NCI-H2196 treated with DMSO at 0.1 percent for 48 hours (cell line): ENCODE measurements around the gene PTGIS.

Source experiments
- DNase-seq: peaks from one replicate; lab custom pipeline; 2025; ENCODE audit not compliant: unreplicated experiment; lab: John Stamatoyannopoulos, UW

The PTGIS gene

DNA sequence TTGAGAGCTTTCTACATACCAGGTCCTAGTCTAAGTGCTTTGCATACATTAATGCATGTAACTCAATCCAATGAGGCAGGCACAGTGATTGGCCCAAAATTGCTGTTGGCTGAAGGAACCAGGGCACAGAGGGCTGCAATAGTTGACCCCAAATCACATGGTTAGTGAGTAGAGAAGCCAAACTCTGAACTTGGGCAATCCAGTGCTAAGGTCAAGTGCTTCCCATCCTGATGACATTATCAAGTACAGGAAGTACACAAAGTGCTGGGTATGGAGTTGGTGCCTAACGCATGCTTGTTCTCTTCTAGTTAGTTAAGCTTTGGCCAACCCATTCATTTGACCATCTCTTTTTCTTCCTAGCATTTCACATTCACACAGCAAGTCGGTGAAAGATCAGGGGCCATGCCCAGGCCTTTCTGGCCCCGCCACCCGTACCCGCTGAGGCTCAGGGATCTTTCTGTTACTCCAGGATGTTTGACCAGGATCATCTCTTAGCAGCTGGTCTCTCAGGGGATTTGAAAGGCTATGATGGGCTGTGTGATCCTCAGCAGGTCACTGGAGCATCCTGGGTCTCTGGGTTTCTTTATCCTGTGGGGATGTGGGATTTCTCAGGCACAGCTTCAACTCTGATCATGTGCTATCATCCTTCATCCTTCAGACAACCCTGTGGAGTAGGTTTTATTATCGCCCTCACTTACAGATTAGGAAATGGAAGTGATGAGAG lies 92.5 kb downstream of the PTGIS start:
- no peak for DNase-seq

DNA sequence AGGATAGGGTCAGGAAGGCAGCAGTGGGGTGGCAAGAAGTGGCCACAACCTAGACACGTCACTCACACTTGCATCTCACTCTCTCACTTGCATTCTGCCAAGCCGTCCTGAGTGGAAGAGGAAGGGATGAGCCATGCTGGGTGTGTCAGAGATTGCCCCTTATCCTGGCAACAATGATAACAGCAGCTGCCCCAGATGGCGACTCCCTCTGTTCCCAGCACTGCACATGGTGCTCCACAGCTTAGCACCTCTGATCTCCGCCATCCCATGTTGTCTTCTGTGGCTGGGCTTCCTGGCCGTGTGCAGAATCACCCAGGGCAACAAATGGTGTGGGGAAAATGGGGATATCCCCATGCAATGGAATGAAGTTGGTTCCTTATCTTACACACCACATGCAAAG lies 96.5 kb downstream of the PTGIS start:
- no peak for DNase-seq

DNA sequence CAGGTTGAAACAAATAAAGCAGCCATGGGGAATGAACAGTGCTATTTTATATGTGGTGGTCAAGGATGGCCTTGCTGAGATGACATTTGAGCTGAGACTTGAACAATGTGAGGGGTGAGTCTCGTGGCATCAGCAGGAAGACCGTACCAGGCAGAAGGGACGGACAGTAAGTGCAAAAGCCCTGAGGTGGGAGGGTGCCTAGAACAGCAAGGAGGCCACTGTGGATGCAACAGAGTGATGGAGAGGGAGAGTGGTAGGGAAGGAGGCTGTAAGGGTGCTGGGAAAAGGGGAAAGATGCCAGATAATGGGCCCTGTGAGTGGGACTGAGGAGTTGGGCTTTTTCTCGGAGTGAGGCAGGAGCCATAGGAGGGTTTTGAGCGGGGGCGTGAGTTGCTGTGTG lies 97.0 kb downstream of the PTGIS start:
- no peak for DNase-seq

DNA sequence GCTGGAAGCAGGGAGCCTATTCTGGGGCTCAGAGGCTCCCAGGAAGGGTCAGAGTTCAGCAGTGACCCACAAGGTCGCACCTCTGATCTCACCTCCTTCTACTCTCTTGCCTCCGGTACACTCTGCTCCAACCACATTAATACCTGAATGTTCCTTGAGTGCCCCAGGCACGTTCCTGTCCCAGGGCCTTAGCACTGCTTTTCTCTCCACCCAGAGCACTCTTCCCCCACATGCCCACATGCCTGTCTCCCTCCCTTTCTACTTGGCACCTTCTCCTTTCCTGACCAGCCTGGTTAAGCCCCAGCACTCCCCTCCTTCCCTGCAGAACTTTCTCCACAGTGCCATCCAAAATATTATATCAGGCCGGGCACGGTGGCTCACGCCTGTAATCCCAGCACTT lies 98.9 kb downstream of the PTGIS start:
- no peak for DNase-seq

DNA sequence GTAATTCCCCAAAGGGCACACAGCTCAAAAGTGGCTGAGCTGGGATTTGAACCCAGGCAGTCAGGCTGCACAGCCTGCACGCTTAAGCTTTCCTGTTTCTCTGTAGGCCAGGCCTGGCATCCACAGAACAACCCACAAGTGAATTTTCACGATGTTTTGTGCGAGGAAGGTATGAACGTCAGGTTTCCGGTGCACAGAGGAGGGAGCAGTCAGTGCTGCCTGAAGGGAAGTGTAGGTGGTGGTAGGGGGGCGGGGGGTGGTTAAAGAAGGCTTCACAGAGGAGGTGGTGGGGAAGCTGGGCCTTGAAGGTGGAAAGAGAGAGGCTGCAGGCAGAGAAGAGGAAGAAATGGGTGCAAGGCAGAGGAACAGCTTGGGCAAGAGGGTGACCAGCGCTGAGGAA lies 99.5 kb downstream of the PTGIS start:
- DNase-seq, result no peak

DNA sequence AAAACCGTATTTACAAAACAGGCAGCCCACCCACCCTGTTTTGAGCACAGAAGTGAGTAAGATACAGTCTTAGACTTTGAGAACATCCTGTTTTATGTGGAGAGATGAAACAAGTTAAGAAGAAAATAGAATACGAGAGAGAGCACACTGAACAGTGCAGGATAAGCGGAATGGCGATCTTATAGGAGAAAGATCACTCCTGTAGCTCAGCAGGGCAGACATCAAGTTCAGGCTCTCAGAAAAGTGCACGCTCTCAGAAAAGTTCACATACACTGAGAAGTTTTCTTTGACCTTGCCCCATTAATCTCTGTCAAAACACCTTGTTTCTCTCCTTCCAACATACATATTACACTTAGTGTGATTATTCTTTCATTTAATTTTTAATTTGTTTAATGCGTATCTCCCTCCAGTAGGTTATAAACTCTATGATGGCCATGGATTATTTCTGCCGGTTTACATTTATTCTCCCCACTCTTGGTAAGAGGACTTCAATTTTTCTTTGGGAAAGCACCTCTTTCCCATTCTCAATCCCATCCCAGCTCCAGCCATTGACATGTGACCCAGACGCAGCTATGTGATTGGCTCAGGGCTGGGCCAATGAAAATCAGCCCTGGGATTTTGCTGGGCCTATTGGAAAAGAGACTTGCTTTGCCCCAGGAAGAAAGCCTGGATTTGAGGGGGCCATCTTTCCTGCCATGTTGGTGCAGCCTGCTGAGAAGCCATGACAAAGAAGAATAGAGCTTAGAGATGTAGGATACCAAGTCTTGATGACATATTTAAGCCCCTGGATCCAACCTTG lies 101.6 kb downstream of the PTGIS start:
- no peak for DNase-seq

DNA sequence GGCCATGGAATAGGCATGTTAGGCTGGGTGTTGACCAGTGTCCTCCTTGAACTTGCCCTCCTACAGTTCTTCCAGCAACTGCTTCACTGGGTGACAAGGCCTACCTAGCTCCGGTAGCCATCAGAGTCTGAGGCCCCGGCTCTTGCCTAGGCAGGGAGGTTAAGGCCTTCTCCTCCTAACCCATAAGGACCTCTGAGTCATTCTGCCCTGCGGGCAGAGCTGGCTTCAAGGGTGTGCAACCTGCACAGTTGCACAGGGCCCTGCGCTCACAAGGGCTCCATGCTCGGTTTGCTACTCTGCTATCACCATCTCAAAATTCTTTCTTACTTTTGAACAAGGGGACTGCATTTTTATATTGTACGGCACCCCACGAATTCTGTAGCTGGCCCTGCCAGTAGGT lies 103.4 kb downstream of the PTGIS start:
- no peak for DNase-seq

DNA sequence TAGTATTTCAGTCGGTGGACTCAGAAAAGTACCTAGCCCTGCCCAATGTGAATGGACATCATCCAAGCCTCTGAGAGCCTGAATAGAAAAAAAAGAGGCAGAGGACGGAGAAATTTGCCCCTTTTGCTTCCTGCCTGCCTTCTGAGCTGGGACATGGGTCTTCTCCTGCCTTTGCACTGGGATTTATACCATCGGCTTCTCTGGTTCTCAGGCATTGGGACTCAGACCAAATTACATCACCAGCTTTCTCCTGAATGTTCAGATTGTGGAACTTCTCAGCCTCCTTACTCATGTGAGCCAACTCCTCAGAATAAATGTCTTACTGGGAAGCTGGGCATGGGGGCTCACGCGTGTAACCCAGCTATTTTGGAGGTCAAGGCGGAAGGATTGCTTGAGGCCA lies 105.3 kb downstream of the PTGIS start:
- DNase-seq, result no peak

DNA sequence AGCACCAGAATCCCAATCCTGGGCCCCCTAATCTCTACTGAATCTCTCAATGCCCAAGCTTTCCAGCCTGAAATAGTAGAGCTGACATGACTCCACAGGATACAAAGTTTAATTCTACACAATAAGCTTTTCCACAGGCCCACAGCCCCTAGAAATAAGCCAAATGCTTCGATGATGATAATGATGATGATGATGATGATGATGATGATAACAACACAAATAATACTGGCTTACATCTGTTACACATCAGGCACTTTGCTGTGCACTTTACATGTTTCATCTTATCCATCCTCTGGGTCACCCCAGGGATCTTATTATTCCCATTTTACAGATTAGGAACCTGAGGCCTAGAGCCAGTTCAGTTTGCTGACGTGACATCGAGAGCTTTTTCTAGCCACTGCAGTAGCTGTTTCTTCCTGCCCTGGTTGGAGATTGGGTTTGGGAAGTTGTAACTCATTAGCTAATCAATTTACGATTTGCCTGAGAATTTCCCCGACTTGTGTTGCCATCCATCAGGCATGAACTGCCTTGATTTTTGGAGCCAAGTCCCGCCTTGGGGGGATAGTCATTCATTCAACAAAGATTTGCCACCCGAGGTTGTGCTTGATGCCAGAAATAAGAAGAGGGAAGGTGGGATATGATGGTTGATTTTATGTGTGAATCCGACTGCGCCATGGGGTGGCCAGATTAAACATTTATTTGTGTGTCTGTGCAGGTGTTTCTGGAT lies 105.9 kb downstream of the PTGIS start:
- no peak for DNase-seq

DNA sequence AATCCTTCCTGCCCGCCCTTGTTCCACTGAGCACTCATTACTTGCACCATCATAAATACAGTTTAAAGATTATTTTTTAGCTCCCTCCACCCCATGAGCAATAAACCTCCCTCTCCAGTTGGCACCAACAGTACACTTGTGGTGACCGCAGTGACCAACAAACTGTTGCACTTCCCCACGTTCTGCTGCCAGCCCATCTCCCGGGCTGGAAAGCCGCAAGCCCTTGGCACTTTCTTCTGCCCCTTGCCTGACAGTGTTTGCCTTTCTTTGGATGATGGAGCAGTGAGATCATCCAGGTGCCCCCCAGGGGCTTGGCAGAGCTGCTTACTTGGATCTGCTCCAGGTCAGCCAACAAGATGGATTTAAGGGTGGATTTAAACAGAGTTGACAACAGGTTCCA lies 107.0 kb downstream of the PTGIS start:
- DNase-seq, result peak; percentile 7

DNA sequence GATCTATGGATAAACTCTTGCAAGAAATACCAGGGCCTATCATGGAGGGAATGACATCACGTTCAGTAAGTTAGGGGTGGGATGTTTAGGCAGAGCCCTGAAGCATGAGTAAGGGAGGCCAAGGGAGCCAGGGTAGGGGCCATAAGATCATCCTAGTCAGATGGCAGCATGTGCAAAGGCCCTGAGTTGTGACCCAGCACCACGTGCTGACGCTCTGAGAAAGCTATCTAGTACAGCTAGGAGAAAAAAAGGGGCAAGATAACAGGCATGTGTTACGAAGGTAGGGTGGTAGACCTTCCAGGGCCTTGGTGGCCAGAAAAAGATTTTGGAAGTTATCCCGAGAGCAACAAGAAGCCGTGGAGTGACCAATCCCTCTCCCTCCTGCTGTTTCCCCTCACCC lies 107.8 kb downstream of the PTGIS start:
- DNase-seq, result no peak

DNA sequence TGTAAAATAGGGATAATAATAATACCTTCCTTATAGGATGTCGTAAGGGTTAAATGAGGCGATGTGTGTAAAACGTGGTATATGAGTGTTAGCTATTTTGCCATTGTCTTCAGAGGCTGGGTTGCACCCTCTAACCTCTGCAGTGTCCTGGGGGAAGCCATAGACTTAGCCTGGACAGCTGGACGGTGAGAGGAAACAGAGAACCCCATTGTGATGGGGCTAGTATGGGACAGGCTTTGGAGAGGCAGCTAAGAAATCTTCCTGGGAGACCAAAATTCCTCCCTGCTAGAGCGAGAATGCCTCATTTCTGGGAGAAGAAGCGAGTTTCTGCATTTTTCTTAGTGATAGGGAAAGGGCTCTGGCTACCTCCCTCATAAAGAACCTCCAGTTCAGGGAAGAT lies 108.3 kb downstream of the PTGIS start:
- no peak for DNase-seq

DNA sequence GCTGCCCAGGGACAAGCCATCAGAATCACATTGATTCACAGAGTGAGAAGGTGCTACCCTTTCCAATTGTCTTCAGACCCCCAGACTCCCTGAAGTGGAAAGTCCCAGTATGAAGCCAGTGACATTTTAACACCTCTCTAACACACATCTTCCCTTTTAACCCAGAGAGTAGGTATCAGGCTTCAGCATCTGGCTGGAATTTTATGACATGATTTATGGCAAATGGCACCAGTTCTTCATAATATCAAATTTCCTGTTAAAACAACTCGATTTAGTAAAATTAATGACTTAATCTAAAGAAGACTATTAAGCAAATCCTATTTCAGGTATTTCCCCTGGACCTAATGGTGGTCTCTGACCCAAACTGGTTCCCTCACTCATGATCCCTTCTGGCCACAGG lies 110.5 kb downstream of the PTGIS start:
- DNase-seq, result no peak

DNA sequence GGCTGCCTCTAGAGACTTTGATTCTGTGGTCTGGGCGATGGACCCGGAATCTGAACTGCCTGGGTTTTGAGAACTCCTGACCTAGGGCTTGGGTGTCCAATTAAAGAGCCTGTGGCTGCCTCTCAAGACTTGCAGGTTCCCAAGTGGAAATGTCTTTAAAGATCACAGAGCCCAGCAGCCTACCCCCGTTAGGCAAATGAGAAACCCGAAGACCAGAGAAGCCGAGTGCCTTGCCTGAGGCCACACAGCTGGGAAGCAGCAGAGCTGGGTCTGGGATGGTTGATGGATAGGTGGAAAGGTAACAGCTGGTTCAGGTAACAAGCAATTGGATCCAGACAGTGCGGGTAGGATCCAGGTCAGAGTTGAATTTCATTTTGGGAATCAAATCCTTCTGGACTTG lies 111.3 kb downstream of the PTGIS start:
- DNase-seq, result no peak

DNA sequence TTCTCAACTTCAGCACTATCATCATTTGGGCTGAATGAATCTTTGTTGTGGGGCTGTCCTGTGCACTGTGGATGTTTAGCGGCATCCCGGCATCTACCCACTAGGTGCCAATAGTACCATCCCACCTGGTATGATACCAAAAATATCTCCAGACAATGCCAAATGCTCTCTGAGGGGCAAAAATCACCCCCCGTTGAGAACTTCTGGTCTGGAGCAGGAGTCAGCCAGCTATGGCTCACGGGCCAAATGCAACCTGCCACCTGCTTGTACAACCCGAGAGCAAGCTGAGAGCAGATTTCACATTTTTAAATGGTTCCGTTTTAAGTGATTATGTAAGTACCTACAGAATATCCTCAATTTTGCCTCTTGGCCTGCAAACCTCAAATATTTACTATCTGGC lies 112.2 kb downstream of the PTGIS start:
- DNase-seq, result no peak
